ENCODE measurements around the gene SUPT4H1.

Gene SUPT4H1

DNA sequence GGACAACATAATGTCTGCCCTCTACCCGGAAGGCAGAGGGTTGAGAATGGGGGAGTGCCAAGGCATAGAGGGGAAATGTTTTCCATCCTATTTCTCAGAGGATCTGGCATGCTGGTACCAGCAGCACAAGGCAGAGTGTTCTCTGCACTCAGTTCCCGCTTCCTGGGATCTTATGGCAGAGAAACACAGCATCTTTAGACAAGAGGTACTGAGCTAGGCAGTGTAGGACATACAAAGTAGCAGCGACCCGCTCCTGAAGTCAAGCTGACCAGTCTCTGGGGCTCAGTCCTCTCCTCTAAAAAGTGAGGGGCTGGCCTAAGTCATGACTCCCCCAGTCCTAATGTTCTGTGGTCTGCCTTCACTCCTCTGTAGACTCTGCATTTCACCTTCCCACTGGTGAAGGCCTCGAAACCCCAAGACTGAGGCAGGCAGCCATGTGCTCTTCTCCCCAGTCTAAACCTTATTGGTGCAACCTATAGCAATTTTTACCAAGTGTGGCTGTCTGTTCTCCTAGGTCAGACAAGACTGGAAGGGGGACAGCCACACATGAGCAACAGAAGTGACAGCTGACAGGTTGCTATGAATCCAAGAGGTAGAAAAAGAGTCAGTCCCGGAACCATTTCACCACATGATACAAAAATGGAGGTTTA, 12.1 kb downstream of the SUPT4H1 start:
- no peak for DNase-seq (ENCODE audit: low spot score)

DNA sequence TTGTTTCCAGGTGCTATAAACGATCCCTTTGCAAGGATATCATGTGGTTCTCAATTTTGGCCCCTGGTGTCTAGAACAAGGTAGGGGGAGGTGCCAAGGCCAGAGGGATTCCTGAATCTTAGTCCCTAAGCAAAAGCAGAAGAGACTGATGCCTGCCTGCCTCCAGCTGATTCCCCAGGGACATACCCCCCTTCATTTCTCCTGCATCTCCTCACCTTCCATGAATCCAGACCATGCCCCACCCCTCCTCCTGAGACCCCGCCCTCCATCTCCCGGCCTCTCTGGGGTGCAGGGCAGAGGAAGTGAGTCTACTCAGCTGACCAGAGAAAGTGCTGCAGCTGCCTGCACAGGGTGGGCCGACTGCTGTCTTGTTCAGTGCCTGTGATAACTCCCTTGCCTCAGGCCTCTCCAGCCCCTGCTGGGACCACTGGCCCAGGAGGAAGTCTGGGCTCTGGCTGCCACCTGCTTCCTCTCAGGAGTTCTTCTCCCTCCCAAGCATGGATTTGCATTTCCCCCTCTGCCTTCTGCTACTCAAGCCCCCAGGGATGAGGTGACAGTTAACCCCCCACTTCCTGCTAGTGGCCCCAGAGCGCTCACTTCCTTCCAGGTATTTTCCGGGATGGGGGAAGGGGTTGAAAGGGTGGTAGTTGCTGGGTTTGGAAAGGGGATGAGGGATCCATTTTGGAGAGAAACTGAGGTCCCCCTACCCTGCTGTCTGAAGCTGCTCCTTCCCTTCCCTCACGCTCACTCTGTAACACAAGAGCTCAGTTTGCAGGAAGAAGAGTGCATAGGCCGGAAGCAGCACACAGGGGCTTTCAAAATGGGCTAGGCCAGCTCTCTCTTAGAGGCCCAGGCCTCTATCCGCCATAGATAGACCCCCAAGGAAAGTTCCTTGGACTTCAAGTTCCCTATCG, 12.9 kb downstream of the SUPT4H1 start:
- DNase-seq (ENCODE audit: low spot score) = no peak

DNA sequence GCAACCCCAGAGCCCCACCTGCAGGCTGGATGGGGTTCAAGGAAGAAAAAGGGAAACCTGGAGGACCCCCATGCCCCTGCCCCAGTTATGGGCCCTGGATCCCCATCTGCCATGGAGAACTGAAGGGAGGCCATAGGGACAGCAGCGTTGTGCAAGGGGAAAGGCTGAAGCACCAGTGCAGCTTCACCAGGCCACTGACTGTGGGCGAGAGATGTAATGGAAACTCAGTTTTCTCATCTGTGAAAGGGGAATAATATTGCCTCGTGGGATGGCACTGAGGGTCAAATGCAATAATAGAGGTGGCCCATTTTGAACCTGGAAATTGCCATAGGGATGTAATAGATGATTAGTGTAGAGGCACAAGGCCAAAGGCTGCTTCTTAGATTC, 13.6 kb downstream of the SUPT4H1 start:
- no peak for DNase-seq (ENCODE audit: low spot score)

DNA sequence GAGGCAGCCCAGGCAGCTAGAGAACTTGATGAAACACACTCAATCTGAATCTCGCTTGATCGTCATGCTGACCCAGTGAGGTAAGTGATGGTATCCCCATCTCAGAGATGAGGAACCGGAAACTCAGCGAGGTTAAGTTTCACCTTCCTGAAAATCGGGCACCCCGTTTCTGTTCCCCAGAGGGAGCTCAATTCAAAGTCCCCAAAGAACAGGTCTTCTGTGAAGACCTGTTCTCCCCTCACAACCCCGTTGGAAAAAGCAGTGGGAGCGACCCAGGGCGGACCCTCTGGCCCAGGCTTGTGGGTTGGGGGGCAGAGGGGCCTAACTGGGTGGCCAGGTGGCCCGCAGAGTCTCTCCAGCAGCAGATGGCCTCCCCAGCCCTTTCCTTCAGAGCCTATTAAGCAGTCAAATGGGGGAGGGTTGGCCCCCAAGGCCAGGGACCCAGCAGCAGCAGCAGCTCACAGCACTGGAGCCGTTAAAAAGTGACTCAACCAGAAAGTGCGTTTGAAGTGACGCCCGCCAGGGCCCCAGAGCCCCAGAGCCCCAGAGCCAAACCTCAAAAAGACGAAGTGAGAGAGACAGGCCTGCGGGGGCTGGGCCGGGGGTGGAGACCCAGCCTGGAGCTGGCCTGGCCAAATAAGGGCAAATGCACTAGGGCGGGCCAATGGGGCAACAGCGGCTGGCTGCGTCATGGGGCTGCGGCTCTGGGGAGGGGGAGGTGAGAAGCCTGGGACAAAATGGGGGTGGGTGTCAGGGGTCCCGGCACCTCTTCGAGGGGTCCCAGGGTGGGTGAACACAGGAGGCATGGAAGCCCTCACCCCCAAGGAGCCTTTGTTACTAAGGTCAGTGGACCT, 14.2 kb downstream of the SUPT4H1 start:
- no peak for DNase-seq (ENCODE audit: low spot score)

DNA sequence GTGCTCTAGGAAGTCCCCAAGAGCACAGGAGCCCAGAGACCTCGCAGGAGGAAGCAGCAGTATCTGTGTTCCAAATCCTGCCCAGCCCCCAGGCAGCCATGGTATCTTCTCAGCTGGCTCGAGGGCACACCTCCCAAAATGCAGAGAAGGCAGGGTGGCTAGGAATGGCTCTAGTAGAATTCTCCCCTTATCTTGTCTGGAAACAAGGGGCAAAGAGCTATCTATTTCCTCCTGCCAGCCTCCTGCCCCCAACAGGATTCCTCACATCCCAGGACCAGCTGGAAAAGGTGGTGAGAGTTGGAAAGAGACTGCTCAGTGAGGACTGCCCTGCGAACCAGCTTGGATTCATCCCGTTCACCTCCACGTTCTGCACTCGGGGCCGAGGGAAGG, 14.8 kb downstream of the SUPT4H1 start:
- DNase-seq (ENCODE audit: low spot score) = no peak

GRCh38 chr17:58336456-58337209, 15.4 kb downstream of the SUPT4H1 start:
- no peak for DNase-seq (ENCODE audit: low spot score)

- no peak for DNase-seq (ENCODE audit: low spot score)
These were observed 16.1 kb downstream of the SUPT4H1 start for GRCh38 chr17:58335779-58336455.

DNA sequence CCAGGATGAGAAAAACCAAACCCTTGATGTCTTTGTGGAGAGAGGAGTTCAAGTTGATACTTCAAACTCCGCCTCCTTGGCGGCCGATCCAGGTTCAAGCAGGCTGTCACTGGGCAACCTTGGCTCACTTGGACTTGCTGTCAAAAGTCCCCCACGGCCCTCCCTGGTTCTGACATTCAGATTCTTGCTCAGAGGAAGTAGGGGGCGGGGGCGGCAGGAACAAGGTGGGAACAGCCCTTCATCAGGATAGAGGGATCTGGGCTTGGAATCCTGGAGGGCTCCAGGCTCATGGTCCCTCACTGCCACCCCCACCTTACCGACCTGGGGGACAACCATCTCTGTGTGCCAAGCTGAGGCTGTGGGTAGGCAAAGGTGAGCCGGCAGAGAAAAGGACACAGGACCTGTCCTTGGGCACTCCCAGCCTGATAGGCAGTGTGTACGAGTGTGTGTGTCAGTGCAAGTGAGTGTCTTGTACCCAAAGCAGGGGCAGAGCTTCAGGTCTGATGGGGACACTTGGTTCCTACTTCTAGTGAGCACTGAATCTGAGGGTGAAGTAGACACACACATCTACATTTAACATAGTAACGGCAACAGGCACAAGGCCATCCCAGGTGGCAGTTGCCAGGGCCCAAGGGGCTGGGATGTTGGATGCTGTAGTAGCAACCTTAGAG, 16.8 kb downstream of the SUPT4H1 start:
- no peak for DNase-seq (ENCODE audit: low spot score)

DNA sequence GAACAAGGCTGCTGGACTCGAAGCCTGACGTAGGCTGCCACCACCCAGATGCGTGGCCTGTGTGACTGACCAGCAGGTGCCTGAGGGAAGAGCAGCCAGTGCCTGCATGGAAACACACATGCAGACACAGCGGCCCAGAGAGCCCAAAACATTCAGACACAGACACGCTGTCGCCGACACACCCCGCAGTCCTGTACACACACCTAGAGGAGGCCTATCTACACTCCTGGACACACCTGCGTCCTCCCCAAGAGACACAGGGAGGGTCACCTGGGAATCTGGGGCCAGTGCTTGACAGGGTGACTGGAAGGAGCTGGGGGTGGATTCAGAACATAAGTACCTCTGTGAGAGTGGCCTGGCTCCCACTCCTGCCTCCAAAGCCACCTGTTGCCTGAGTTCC, 17.3 kb downstream of the SUPT4H1 start:
- DNase-seq (ENCODE audit: low spot score) = no peak

GRCh38 chr17:58334256-58334655, 17.7 kb downstream of the SUPT4H1 start:
- DNase-seq (ENCODE audit: low spot score) = no peak

GRCh38 chr17:58333736-58334207, 18.2 kb downstream of the SUPT4H1 start:
- no peak for DNase-seq (ENCODE audit: low spot score)

GRCh38 chr17:58332778-58333735, 18.9 kb downstream of the SUPT4H1 start:
- no peak for DNase-seq (ENCODE audit: low spot score)

DNA sequence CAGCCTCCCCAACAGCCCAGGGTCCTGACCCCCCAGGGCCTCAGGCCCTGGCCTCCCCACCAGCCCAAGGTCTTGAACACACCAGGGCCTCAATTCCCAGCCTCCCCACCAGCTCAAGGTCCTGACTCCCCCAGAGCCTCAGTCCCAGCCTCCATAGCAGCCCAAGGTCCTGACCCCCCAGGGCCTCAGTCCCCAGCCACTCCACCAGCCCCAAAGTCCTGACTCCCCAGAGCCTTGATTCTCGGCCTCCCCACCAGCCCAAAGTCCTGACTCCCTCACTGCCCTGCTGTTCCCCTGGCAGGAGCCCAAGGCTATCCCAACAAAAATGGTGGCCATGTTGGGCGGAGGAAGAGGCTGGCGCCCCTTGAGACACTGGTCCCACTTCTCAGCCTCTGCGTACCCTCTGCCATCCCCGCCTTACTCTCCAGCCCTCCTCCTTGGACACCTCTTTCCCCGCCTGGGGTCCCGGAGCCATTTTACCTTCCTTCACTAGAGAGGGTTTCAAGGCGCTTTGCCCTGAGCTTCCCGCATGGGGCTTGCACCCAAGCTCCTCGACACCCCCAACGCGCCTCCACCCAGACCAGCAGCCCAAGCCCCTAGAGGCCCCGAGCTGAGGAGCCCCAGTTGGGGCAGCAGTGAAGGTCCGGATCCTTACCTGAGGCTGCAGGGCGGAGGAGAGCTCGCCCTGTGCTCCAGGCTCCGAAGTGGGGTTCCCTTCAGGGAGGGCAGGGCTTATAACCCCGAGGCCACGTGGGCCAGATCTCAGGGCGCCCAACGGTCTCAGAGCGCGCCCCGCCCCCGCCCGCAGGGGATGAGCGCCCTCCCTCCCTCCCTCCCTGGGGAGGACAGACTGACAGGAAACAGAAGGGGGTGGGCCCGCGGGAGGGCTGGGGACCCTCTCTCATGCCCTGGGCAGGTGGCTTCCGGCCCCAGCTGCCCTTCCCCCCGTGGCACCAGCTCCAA, 19.9 kb downstream of the SUPT4H1 start:
- no peak for DNase-seq (ENCODE audit: low spot score)

- DNase-seq (ENCODE audit: low spot score) = no peak
These were observed 20.8 kb downstream of the SUPT4H1 start for GRCh38 chr17:58330997-58331814.

DNA sequence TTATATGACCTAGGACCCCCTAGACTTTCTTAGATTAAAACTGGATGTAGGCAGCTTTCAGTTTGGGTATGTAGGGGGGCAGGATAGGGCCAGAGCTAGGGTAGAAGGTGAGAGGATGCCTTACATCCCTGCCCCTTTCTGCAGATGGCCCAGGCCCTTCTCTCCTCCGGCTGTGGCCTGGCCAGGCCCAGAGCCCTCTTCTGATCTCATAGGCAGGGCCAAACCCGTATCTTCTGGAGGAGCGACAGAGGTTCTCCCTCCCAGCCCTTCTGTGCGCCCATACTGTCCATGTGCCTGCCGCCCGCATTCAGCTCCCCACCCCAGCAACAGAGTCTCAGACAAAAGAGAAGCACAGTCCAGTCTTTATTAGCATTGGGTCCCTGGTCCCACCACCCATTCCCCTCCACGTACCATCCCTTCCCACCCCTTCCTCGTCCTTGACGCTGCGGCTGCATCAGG, 21.4 kb downstream of the SUPT4H1 start:
- DNase-seq (ENCODE audit: low spot score) = no peak

DNA sequence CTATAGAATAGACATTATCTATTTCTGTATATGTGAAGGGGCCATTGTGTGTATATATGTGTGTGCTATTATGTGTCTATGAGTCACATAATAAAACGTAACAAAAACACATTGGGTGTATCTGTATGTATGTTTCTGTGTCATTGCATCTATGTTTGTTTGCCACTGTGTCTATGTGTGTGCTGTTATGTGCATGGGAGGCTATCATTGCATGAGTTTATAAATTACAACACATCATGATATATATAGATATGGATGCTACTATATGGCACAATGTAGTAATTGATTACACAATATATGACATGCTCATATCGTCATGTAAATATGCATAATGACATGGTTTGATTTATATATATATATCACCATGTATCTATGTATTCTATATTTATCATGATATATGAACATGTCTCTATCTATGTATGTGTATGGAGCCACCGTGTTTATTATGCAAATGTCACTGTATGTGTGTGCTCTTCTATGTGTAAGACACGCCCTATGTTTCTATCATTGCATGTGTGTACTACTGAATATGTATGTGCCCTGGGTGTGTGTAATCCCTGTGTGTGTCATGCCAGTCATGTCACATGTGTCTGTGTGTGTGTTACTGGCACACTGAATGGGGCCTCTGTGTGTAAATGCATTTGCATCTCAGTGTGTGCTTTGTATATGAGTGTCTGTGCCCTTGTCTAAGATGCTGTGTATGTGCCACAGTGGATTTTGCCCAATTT, 22.0 kb downstream of the SUPT4H1 start:
- DNase-seq (ENCODE audit: low spot score) = no peak

All from putamen (tissue), 1 donor.